Trophoblast cell (in vitro differentiated cells and primary cell): ENCODE results near the gene TMEM87B.

ENCODE experiments used
- DNase-seq, 2 donors: peaks; one replicate each; pipeline ENCODE4 v3.0.0-alpha.2; 2016
- H2AFZ ChIP-seq: 2 replicates; pipeline ENCODE4 v1.6.1; 2013; ENCODE audit warnings: low read length, moderate library complexity, mild to moderate bottlenecking; ENCODE audit not compliant: insufficient read depth, poor library complexity
- H2AK5ac ChIP-seq: 2 replicates; pipeline ENCODE4 v1.6.1; 2013; ENCODE audit warnings: mild to moderate bottlenecking, low read length
- H2BK120ac ChIP-seq: 2 replicates; pipeline ENCODE4 v1.6.1; 2013; ENCODE audit warnings: low read length, mild to moderate bottlenecking, moderate library complexity; ENCODE audit not compliant: insufficient read depth, poor library complexity
- H2BK12ac ChIP-seq: 2 replicates; pipeline ENCODE4 v1.6.1; 2013; ENCODE audit warnings: mild to moderate bottlenecking, low read length, moderate library complexity
- H2BK5ac ChIP-seq: 2 replicates; pipeline ENCODE4 v1.6.1; 2013; ENCODE audit warnings: low read length, low read depth, moderate library complexity, mild to moderate bottlenecking; ENCODE audit not compliant: poor library complexity
- H3K14ac ChIP-seq: 2 replicates; pipeline ENCODE4 v1.6.1; 2013; ENCODE audit warnings: mild to moderate bottlenecking, low read length
- H3K18ac ChIP-seq: 2 replicates; pipeline ENCODE4 v1.6.1; 2013; ENCODE audit warnings: mild to moderate bottlenecking, low read length
- H3K23ac ChIP-seq: 2 replicates; pipeline ENCODE4 v1.6.1; 2013; ENCODE audit warnings: low read length
- H3K27ac ChIP-seq: 2 replicates; pipeline ENCODE4 v1.5.1; 2013; ENCODE audit warnings: low read depth, mild to moderate bottlenecking, inconsistent platforms, low read length, moderate library complexity
- H3K27me3 ChIP-seq: 2 replicates; pipeline ENCODE4 v1.6.1; 2013; ENCODE audit warnings: inconsistent platforms, mild to moderate bottlenecking, low read length, moderate library complexity; ENCODE audit not compliant: insufficient read depth
- H3K36me3 ChIP-seq, 2 experiments: 1 replicate in 1 of 2; 2 replicates in 1 of 2; pipeline ENCODE4 v1.6.1; 2013; ENCODE audit warnings: low read length in 2 of 2, mild to moderate bottlenecking in 2 of 2, moderate library complexity in 1 of 2; ENCODE audit not compliant: insufficient read depth in 2 of 2, control insufficient read depth in 1 of 2
- H3K4ac ChIP-seq: 2 replicates; pipeline ENCODE4 v1.6.1; 2013; ENCODE audit warnings: low read depth, mild to moderate bottlenecking, low read length, moderate library complexity
- H3K4me1 ChIP-seq, 2 experiments: 1 replicate in 1 of 2; 2 replicates in 1 of 2; pipeline ENCODE4 v1.6.1; 2013; ENCODE audit warnings: low read length in 2 of 2, mild to moderate bottlenecking in 2 of 2, moderate library complexity in 1 of 2; ENCODE audit not compliant: insufficient read depth in 2 of 2, control insufficient read depth in 1 of 2
- H3K4me2 ChIP-seq: 2 replicates; pipeline ENCODE4 v1.6.1; 2013; ENCODE audit warnings: inconsistent platforms, mild to moderate bottlenecking, low read length, moderate library complexity
- H3K4me3 ChIP-seq: 2 replicates; pipeline ENCODE4 v1.5.1; 2013; ENCODE audit warnings: mild to moderate bottlenecking, low read depth, low read length, inconsistent platforms
- H3K79me1 ChIP-seq: one replicate; pipeline ENCODE4 v1.6.1; 2013; ENCODE audit warnings: low read length
- H3K79me2 ChIP-seq: 2 replicates; pipeline ENCODE4 v1.6.1; 2013; ENCODE audit warnings: low read length, mild to moderate bottlenecking; ENCODE audit not compliant: control insufficient read depth, insufficient read depth, poor library complexity
- H3K9ac ChIP-seq: 2 replicates; pipeline ENCODE4 v1.6.1; 2013; ENCODE audit warnings: mild to moderate bottlenecking, low read length
- H3K9me3 ChIP-seq: 2 replicates; pipeline ENCODE4 v1.6.1; 2013; ENCODE audit warnings: low read depth, mild to moderate bottlenecking, control low read depth, inconsistent platforms, low read length; ENCODE audit not compliant: insufficient read depth
- H4K12ac ChIP-seq: 2 replicates; pipeline ENCODE4 v1.6.1; 2013; ENCODE audit warnings: low read depth, mild to moderate bottlenecking, low read length, moderate library complexity
- H4K8ac ChIP-seq: 2 replicates; pipeline ENCODE4 v1.6.1; 2013; ENCODE audit warnings: low read depth, mild to moderate bottlenecking, low read length, moderate library complexity
- H4K91ac ChIP-seq: one replicate; pipeline ENCODE4 v1.6.1; 2013; ENCODE audit warnings: low read depth, mild to moderate bottlenecking, low read length, moderate library complexity
- WGBS: extraction: QIAGEN DNeasy Blood & Tissue Kit; methylation state at CpG from one replicate; pipeline ENCODE4 v1.1.7; 2013; ENCODE audit warnings: missing lambda C conversion rate; ENCODE audit not compliant: insufficient read length, insufficient coverage; ENCODE audit errors: extremely low coverage; 5-methylcytosine and 5-hydroxymethylcytosine counted together

Gene TMEM87B

DNA sequence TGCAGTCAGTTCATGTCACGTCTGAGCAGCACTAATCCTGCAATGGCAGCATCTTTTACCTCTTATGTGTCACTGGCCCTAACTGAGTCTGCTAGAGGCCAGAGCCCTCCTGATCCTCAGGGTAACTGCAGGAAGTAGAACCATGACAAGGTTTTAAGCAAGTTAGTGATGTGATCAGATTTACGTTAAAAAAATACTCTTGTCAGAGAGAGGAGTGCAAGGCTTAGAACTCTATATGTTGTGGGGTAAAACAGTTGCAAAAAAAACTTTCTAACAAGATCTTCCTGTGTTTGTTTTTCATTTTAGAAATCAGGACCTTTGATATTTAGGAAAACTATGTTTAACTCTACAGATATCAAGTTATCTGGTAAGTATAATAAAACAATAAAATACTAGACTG, 4.6 kb downstream of the TMEM87B start:
- no peak overlapping the region for H2BK12ac ChIP-seq
- no peak overlapping the region for H3K4me2 ChIP-seq
- H3K79me2 ChIP-seq: peaks cover 10% of the 10 kb centered on the region
- no peaks in the 10 kb centered on the region for H3K9me3 ChIP-seq
- no peak overlapping the region for H3K27ac ChIP-seq
- no peak overlapping the region for H3K23ac ChIP-seq
- H4K12ac ChIP-seq: no peak overlapping the region
- H3K4me3 ChIP-seq: no peak overlapping the region
- no peak overlapping the region for H3K9ac ChIP-seq
- no peak for DNase-seq
- H3K18ac ChIP-seq: no peak overlapping the region
- WGBS: no CpG with 5 or more reads among the region's 2 CpGs
- H2AFZ ChIP-seq: no peak overlapping the region
- peaks cover 3 to 9% of the 10 kb centered on the region in 2 experiments for H3K4me1 ChIP-seq
- no peak overlapping the region for H3K14ac ChIP-seq
- H3K36me3 ChIP-seq: peaks cover 8 to 15% of the 10 kb centered on the region in 2 experiments
- no peaks in the 10 kb centered on the region for H3K27me3 ChIP-seq
- no peak overlapping the region for H2AK5ac ChIP-seq
- no peak overlapping the region for H2BK120ac ChIP-seq
- no peak overlapping the region for H3K4ac ChIP-seq
- H4K91ac ChIP-seq: no peak overlapping the region
- H4K8ac ChIP-seq: no peak overlapping the region
- peaks cover 10% of the 10 kb centered on the region for H3K79me1 ChIP-seq
- no peak overlapping the region for H2BK5ac ChIP-seq

DNA sequence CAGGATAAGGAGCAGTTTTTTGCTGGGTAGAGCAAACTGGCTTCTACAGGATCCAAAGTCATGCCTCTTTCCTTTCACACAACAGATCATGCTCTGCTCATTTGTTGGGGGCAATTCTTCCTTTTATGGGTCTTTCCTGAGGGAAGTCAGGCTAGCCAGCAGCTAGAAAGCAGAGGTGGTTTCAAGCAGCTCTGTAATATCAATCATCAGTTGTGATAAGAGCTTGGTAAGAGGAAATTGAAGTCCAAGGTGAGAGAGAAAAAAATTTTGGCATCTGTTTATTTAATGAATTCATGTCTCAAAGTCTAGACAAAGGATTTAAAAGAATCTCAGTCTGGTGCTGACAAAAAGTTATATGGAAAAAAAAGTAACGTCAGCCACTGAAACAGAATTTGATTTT, 6.2 kb downstream of the TMEM87B start:
- WGBS: no CpG with 5 or more reads among the region's 1 CpG

DNA sequence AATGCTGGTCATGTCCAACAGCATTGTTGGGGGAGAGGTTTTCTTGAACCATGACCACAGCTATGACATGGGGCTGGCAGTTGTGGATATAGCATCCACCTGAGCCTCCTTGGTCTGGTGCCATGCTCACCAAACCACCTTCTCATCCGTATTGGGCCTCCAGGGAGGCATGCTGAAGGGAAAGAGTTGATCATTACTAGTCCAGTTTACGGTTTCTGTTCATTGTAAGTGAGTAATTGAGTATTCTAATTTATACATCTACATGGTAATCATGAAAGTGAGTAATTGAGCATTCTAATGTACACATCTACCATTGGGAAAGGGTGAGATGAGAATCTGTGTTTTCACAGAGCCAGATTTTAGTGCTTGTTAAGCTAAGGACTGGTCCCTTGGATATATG, 6.8 kb downstream of the TMEM87B start:
- no peak overlapping the region for H3K18ac ChIP-seq
- H3K79me2 ChIP-seq: peaks cover 1% of the 10 kb centered on the region
- H4K91ac ChIP-seq: no peak overlapping the region
- no peak overlapping the region for H4K12ac ChIP-seq
- H3K27ac ChIP-seq: no peak overlapping the region
- no peaks in the 10 kb centered on the region for H3K79me1 ChIP-seq
- H3K9ac ChIP-seq: peak overlapping the region; percentile 77
- H3K4me2 ChIP-seq: no peak overlapping the region
- H3K14ac ChIP-seq: no peak overlapping the region
- no peak overlapping the region for H2BK12ac ChIP-seq
- no peak overlapping the region for H2AFZ ChIP-seq
- H3K9me3 ChIP-seq: no peaks in the 10 kb centered on the region
- no peak overlapping the region for H2AK5ac ChIP-seq
- H3K27me3 ChIP-seq: no peaks in the 10 kb centered on the region
- H2BK120ac ChIP-seq: no peak overlapping the region
- no peak overlapping the region for H3K4me3 ChIP-seq
- peaks cover 3 to 7% of the 10 kb centered on the region in 2 experiments for H3K4me1 ChIP-seq
- DNase-seq: no peak
- no peak overlapping the region for H3K23ac ChIP-seq
- no peak overlapping the region for H2BK5ac ChIP-seq
- no CpG with 5 or more reads among the region's 2 CpGs for WGBS
- peaks cover 12 to 17% of the 10 kb centered on the region in 2 experiments for H3K36me3 ChIP-seq
- no peak overlapping the region for H4K8ac ChIP-seq
- H3K4ac ChIP-seq: no peak overlapping the region

More for the DNA sequence above, 6.2 kb downstream of the TMEM87B start:
- Histone ChIP-seq H3K79me1 (no peaks in the 10 kb centered on the region), H3K9ac (no peak overlapping the region), H4K12ac (no peak overlapping the region), H2AK5ac (no peak overlapping the region), H3K4me1 (peaks cover 3 to 9% of the 10 kb centered on the region in 2 experiments), H2BK5ac (no peak overlapping the region), H3K4me2 (no peak overlapping the region), H3K9me3 (no peaks in the 10 kb centered on the region), H3K27me3 (no peaks in the 10 kb centered on the region), H4K91ac (no peak overlapping the region), H3K4me3 (no peak overlapping the region), H3K27ac (no peak overlapping the region), H2BK12ac (no peak overlapping the region), H3K36me3 (peaks cover 12 to 17% of the 10 kb centered on the region in 2 experiments), H3K79me2 (peaks cover 1% of the 10 kb centered on the region), H4K8ac (no peak overlapping the region), H2BK120ac (no peak overlapping the region), H3K18ac (no peak overlapping the region), H3K14ac (no peak overlapping the region), H3K4ac (no peak overlapping the region), H2AFZ (no peak overlapping the region), H3K23ac (no peak overlapping the region)
- DNase-seq: no peak

DNA sequence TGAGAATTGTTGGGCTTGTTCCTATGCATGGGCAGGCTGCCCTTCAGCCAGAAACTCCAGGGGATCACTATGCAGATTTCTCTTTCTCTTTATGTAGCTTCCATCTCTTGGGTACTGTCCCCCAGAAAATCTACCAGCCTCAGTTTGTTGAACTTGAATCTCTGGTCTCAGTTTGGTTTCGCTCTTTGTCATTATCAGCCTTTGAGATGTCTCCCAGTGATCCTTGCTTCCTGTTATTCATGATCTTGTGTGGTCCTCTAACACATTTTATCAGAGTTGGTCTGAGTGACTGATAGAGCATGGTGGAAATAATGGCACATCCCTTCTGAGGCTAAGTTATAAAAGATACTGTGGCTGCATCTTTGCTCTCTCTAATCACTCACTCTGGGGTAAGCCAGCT, 7.8 kb downstream of the TMEM87B start:
- DNase-seq: no peak
- Histone ChIP-seq H3K9ac (no peak overlapping the region), H3K79me1 (no peaks in the 10 kb centered on the region), H2AK5ac (no peak overlapping the region), H2AFZ (no peak overlapping the region), H3K14ac (no peak overlapping the region), H2BK12ac (no peak overlapping the region), H4K8ac (no peak overlapping the region), H4K12ac (no peak overlapping the region), H3K36me3 (peaks cover 17 to 23% of the 10 kb centered on the region in 2 experiments), H2BK5ac (no peak overlapping the region), H3K27ac (no peak overlapping the region), H3K4me2 (no peak overlapping the region), H3K4me3 (no peak overlapping the region), H3K23ac (no peak overlapping the region), H3K4me1 (peaks cover 0 to 2% of the 10 kb centered on the region in 2 experiments), H3K79me2 (peaks cover 1% of the 10 kb centered on the region), H4K91ac (no peak overlapping the region), H3K18ac (no peak overlapping the region), H2BK120ac (no peak overlapping the region), H3K27me3 (no peaks in the 10 kb centered on the region), H3K9me3 (no peaks in the 10 kb centered on the region), H3K4ac (no peak overlapping the region)
- WGBS: no CpG with 5 or more reads among the region's 1 CpG
